Coronary artery (tissue), 2 donors: ENCODE results near the gene CERS4.

Experiments
- DNase-seq: peaks from one replicate; pipeline ENCODE4 v3.0.0-alpha.2; 2017; ENCODE audit warnings: low spot score
- H3K27ac ChIP-seq, 2 donors: fragments of 200-600 bp; sonication (generic); one replicate each; pipeline ENCODE4 v1.5.1; 2016 to 2019
- H3K4me3 ChIP-seq: fragments of 200-600 bp; sonication (generic); 2 replicates; pipeline ENCODE4 v1.5.1; 2016; ENCODE audit warnings: mild to moderate bottlenecking, moderate library complexity
- TF ChIP-seq, protein P1 (sequence below): fragments of 200-600 bp; sonication (generic); IDR thresholded peaks from one replicate; pipeline ENCODE4 v1.5.1; 2019; ENCODE audit warnings: antibody characterized with exemption

The CERS4 gene

DNA sequence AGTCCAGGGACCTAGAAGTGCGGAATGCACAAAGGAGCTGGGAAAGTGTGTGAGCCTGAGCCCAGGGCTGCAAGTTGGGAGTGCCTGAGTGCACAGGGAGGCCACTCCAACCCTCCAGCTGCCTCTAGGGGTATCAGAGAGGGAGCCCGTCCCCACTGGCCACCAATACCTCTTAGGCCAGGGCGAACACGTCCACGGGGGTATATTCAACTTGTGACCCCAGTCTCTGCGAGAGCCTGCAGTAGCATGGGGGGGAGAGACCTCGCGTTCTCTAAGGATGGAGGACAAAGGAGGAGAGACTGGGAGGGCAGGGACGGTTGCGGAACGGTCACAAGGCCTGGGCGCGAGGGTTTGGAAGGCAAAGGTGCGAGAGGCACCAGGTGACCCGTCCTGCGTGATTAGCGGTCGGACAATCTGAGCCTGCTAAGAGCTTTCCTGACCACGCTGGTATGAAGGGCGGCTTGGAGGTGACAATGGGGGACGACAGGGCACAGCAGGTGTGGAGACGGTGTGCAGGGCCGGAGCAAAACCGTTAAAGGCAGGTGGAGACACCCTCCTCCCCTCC is 98.3 kb downstream of the CERS4 start:
- Histone ChIP-seq H3K4me3 (peak overlapping the region; percentile 82), H3K27ac (peak overlapping the region; percentile 34 to 81)
- TF ChIP-seq, protein P1, sequence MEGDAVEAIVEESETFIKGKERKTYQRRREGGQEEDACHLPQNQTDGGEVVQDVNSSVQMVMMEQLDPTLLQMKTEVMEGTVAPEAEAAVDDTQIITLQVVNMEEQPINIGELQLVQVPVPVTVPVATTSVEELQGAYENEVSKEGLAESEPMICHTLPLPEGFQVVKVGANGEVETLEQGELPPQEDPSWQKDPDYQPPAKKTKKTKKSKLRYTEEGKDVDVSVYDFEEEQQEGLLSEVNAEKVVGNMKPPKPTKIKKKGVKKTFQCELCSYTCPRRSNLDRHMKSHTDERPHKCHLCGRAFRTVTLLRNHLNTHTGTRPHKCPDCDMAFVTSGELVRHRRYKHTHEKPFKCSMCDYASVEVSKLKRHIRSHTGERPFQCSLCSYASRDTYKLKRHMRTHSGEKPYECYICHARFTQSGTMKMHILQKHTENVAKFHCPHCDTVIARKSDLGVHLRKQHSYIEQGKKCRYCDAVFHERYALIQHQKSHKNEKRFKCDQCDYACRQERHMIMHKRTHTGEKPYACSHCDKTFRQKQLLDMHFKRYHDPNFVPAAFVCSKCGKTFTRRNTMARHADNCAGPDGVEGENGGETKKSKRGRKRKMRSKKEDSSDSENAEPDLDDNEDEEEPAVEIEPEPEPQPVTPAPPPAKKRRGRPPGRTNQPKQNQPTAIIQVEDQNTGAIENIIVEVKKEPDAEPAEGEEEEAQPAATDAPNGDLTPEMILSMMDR, result no peak
- no peak for DNase-seq

DNA sequence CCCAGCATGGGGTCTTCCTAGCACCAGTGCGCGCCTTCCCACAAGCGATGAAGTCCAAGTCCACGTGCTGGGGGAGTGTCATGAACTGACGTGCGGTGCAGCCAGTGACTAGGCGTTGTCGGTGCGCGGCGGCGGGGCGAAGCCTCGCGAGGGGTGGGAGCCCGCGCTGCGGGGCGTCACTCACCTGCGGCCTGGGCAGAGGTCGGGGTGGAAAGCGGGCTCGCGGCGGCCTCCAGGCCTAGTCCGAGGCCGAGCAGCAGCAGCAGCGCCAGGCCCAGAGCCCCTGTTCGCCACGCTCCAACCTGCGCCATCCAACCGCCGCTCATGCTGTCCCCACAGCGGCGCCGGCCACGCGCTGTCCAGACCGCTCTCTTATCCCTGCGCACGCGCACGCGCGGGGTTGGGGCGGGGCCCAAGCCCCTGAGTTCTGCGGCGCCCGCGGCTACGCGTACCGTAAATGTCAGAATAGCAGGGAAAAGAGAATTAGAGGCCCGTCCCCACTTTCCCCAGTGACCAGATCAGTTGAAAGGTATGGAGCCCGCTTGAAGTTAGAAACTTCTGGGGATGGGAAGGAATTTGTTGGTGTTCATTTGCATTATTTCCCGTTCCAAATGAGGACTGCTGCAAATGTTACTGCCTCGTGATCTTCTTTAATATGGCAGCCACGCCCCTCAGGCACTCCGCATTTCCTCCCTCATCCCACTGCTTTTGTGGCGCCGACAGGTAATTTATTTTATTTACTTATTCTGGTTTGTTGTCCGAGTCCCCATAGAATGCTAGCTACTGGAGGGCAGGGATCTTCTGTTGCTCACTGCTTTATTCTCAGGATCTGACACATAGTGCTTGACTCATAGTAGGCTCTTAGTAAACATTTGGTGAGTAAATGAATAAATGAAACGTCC is 99.0 kb downstream of the CERS4 start, which contains the start of gene CD320:
Gene CD320 (minus strand): TSS at position 394 of the 902 bp plus-strand sequence. CDS start 68 bp downstream, at position 326.
- Histone ChIP-seq H3K27ac (peak within 1 kb of the TSS; percentile 34 to 81), H3K4me3 (peak within 1 kb of the TSS; percentile 82)
- TF ChIP-seq, protein P1, result no peak
- DNase-seq, result peak; percentile 90

DNA sequence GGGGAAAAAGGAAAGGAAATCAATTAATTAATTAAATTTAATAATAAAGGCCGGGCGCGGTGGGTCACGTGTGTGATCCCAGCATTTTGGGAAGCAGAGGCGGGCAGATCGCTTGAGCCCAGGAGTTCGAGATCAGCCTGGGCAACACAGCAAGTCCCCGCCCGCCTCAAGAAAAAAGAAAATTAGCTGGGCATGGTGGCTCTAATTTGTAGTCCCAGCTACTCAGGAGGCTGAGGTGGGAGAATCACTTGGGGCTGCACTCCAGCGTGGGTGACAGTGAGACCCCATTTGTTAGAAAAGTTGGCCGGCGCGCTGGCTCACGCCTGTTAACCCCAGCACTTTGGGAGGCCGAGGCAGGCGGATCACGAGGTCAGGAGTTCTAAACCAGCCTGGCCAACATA is 99.7 kb downstream of the CERS4 start:
- TF ChIP-seq, protein P1, result no peak
- no peak for DNase-seq
- Histone ChIP-seq H3K27ac (no peak overlapping the region), H3K4me3 (peak overlapping the region; percentile 82)

DNA sequence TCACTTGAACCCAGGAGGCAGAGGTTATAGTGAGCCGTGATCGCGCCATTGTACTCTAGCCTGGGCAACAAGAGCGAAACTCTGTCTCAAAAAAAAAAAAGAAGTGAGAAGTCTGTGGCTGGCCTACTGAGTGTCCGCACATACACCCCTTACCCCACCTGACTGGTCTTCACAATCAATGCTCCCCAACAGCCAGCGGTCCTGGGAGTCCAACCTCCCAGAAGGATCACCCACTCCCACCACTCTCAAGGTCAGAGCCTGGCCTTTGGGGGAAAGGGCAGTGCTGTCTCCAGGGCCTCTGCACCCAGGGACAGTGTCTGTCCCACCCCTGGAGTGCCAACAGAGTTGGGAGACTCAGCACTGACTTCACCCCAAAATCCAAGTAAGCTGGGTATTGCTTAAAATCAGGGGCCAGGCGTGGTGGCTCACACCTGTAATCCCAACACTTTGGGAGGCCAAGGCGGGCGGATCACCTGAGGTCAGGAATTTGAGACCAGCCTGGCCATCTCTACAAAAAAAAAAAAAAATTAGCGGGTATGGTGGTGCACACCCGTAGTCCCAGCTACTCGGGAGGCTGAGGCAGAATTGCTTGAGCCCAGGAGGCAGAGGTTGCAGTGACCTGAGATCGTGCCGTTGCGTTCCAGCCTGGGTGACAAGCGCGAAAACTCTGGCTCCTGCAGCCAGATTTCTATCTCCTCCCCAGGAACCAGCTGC is 101.3 kb downstream of the CERS4 start:
- no peak overlapping the region for H3K4me3 ChIP-seq
- H3K27ac ChIP-seq, result no peak overlapping the region
- TF ChIP-seq, protein P1, result no peak
- no peak for DNase-seq

- no peak overlapping the region for H3K27ac ChIP-seq
- TF ChIP-seq, protein P1, result no peak
- DNase-seq, result no peak
- H3K4me3 ChIP-seq, result no peak overlapping the region
These were observed 102.5 kb downstream of the CERS4 start for GRCh38 chr19:8311461-8312260.
